Measurements from ENCODE around the gene PIAS3.

GRCh38 chr1:145885738-145886287 is 26.9 kb upstream of the PIAS3 start, which contains the start of gene ANKRD35:
- TF ChIP-seq CTCF (IDR thresholded peaks at IDR 0.05) = no peak
- no peak for TF ChIP-seq ZFX (IDR thresholded peaks at IDR 0.05; ENCODE audit: borderline replicate concordance)
